Keratinocyte (primary cell): ENCODE data around the gene CSMD2. TPM values are rescaled to one million over a fixed set of nuclear protein-coding genes. Genes with fewer than 3 reads are reported as not detected.

Experiments used
- DNase-seq: peaks from one replicate; pipeline ENCODE4 v3.0.0-alpha.2; 2011; ENCODE audit warnings: low read depth, missing footprints, low spot score
- FAIRE-seq: peaks from 2 replicates; lab custom pipeline; 2011; peaks lifted over from hg19 to GRCh38; lab: Jason Lieb, UNC
- H2AFZ ChIP-seq: 2 replicates; pipeline ENCODE4 v1.6.0; 2012; ENCODE audit warnings: low read length, control low read depth, inconsistent platforms; ENCODE audit not compliant: control insufficient read depth
- H3K27ac ChIP-seq: 2 replicates; pipeline ENCODE4 v1.5.1; 2011; ENCODE audit warnings: low read length; ENCODE audit not compliant: control insufficient read depth, insufficient read depth
- H3K27me3 ChIP-seq: 3 replicates; pipeline ENCODE4 v1.6.0; 2011; ENCODE audit warnings: low read length; ENCODE audit not compliant: control insufficient read depth, insufficient read depth; ENCODE audit errors: extremely low read depth
- H3K36me3 ChIP-seq, 2 experiments: 2 replicates in 1 of 2; 3 replicates in 1 of 2; pipeline ENCODE4 v1.5.1; 2011; ENCODE audit warnings: low read length in 2 of 2, mild to moderate bottlenecking in 1 of 2; ENCODE audit not compliant: control insufficient read depth in 2 of 2, insufficient read depth in 2 of 2; ENCODE audit errors: extremely low read depth in 1 of 2
- H3K4me1 ChIP-seq: 3 replicates; pipeline ENCODE4 v1.5.1; 2011; ENCODE audit warnings: low read length; ENCODE audit not compliant: control insufficient read depth, insufficient read depth; ENCODE audit errors: extremely low read depth
- H3K4me2 ChIP-seq: 3 replicates; pipeline ENCODE4 v1.6.0; 2011; ENCODE audit warnings: low read depth, low read length; ENCODE audit not compliant: control insufficient read depth, insufficient read depth; ENCODE audit errors: extremely low read depth
- H3K4me3 ChIP-seq, 3 experiments: fragments of 200-600 bp in 1 of 3; sonication (generic) in 1 of 3; 2 replicates in 2 of 3; 3 replicates in 1 of 3; pipeline ENCODE4 v1.5.1; 2011 to 2016; ENCODE audit warnings: low read length in 3 of 3, mild to moderate bottlenecking in 3 of 3, control low read depth in 2 of 3, inconsistent platforms in 1 of 3, low read depth in 1 of 3, mixed read lengths in 1 of 3, mixed run types in 1 of 3, moderate library complexity in 1 of 3; ENCODE audit not compliant: control insufficient read depth in 2 of 3, insufficient read depth in 2 of 3; ENCODE audit errors: extremely low read depth in 1 of 3
- H3K79me2 ChIP-seq: 2 replicates; pipeline ENCODE4 v1.6.0; 2012; ENCODE audit warnings: low read length; ENCODE audit not compliant: control insufficient read depth, insufficient read depth
- H3K9ac ChIP-seq: 3 replicates; pipeline ENCODE4 v1.6.0; 2011; ENCODE audit warnings: low read length; ENCODE audit not compliant: control insufficient read depth, insufficient read depth; ENCODE audit errors: extremely low read depth
- H3K9me1 ChIP-seq: 3 replicates; pipeline ENCODE4 v1.6.0; 2011; ENCODE audit warnings: low read length; ENCODE audit not compliant: control insufficient read depth, insufficient read depth; ENCODE audit errors: extremely low read depth
- H3K9me3 ChIP-seq: 2 replicates; pipeline ENCODE4 v1.5.1; 2012; ENCODE audit warnings: low read depth, low read length; ENCODE audit not compliant: control insufficient read depth
- H4K20me1 ChIP-seq: 3 replicates; pipeline ENCODE4 v1.6.0; 2011; ENCODE audit warnings: low read length; ENCODE audit not compliant: control insufficient read depth, insufficient read depth; ENCODE audit errors: extremely low read depth
- CTCF ChIP-seq, 3 experiments: IDR thresholded peaks in 1 of 3; conservative IDR thresholded peaks in 1 of 3; optimal IDR thresholded peaks in 1 of 3; 2 replicates in 2 of 3; 3 replicates in 1 of 3; pipeline versions ENCODE3 to v1.5.1; 2011; ENCODE audit warnings: low read length in 3 of 3, mild to moderate bottlenecking in 3 of 3, moderate library complexity in 2 of 3, control low read depth in 1 of 3, inconsistent platforms in 1 of 3; ENCODE audit not compliant: insufficient read depth in 2 of 3; ENCODE audit errors: extremely low read depth in 1 of 3
- EZH2 ChIP-seq: IDR thresholded peaks from one replicate; pipeline ENCODE4 v1.6.1; 2012; ENCODE audit warnings: inconsistent platforms, mild to moderate bottlenecking, low read length, moderate library complexity
- dilution Hi-C: fragments of 300-500 bp; cut with MboI; formaldehyde crosslinking; loops from one replicate; pipeline ENCODE4 v1.7.0; 2020; ENCODE audit warnings: low sequenced_read_pairs; ENCODE audit not compliant: extremely low pct_ligation_motif_present
- polyA plus RNA-seq, 5 experiments: library from polyadenylated mRNA; depleted of rRNA in 3 of 5; stranded (reverse) in 3 of 5; stranded (forward) in 1 of 5; unstranded in 1 of 5; fragments of >200 nt; gene quantifications; 1 replicate in 1 of 5; 2 replicates in 3 of 5; 3 replicates in 1 of 5; pipeline versions ENCODE4 v1.2.1 to v1.2.3, GENCODE V29; 2011 to 2012; ENCODE audit warnings: missing spikeins in 2 of 5, low read depth in 1 of 5, low replicate concordance in 1 of 5

CSMD2 gene
- polyA plus RNA-seq, 1 donor (not counting 4 experiments of a cell fraction or from before 2014, with no cell fraction given): 2.0 TPM

- Histone ChIP-seq H3K9me3 (no peaks in the 10 kb centered on the region), H3K9ac (no peak overlapping the region), H3K36me3 (no peaks in the 10 kb centered on the region), H3K4me2 (no peak overlapping the region), H3K9me1 (no peaks in the 10 kb centered on the region), H3K79me2 (no peaks in the 10 kb centered on the region), H3K27me3 (no peaks in the 10 kb centered on the region), H3K4me3 (no peak overlapping the region), H4K20me1 (no peaks in the 10 kb centered on the region), H2AFZ (no peak overlapping the region), H3K27ac (no peak overlapping the region), H3K4me1 (no peaks in the 10 kb centered on the region)
- no peak for FAIRE-seq
- DNase-seq: no peak
- dilution Hi-C loops: no loop called here
- TF ChIP-seq EZH2: no peak
- TF ChIP-seq CTCF (optimal IDR thresholded peaks at IDR 0.05 in 1 of 3, IDR thresholded peaks at IDR 0.05 in 1 of 3, conservative IDR thresholded peaks at IDR 0.05 in 1 of 3; ENCODE audit: extremely low read depth in 1 of 3, insufficient read depth in 2 of 3, low read length in 3 of 3): no peak
These were observed 318.2 kb downstream of the CSMD2 start for GRCh38 chr1:33846861-33847260.

GRCh38 chr1:33844166-33844565 lies 320.9 kb downstream of the CSMD2 start:
- Histone ChIP-seq H3K9ac (no peak overlapping the region), H3K9me1 (no peaks in the 10 kb centered on the region), H4K20me1 (no peaks in the 10 kb centered on the region), H3K9me3 (no peaks in the 10 kb centered on the region), H3K36me3 (no peaks in the 10 kb centered on the region), H3K4me1 (no peaks in the 10 kb centered on the region), H3K27me3 (no peaks in the 10 kb centered on the region), H2AFZ (no peak overlapping the region), H3K4me3 (no peak overlapping the region), H3K79me2 (no peaks in the 10 kb centered on the region), H3K27ac (no peak overlapping the region), H3K4me2 (no peak overlapping the region)
- DNase-seq (no peak), FAIRE-seq (no peak)
- dilution Hi-C loops: no loop called here
- TF ChIP-seq EZH2: no peak
- TF ChIP-seq CTCF (optimal IDR thresholded peaks at IDR 0.05 in 1 of 3, IDR thresholded peaks at IDR 0.05 in 1 of 3, conservative IDR thresholded peaks at IDR 0.05 in 1 of 3; ENCODE audit: extremely low read depth in 1 of 3, insufficient read depth in 2 of 3, low read length in 3 of 3): no peak
